NAMALWA (cell line): Measurements from ENCODE around the gene PDGFA.
"Not testable (repeated sequence)": the region's sequence is repeated elsewhere in the genome, so short reads cannot be mapped to it uniquely, and the experiment has no call there.

Experiments
- DNase-seq: peaks from one replicate; pipeline ENCODE4 v3.0.0-alpha.2; 2015; ENCODE audit warnings: low spot score

Gene PDGFA

DNA sequence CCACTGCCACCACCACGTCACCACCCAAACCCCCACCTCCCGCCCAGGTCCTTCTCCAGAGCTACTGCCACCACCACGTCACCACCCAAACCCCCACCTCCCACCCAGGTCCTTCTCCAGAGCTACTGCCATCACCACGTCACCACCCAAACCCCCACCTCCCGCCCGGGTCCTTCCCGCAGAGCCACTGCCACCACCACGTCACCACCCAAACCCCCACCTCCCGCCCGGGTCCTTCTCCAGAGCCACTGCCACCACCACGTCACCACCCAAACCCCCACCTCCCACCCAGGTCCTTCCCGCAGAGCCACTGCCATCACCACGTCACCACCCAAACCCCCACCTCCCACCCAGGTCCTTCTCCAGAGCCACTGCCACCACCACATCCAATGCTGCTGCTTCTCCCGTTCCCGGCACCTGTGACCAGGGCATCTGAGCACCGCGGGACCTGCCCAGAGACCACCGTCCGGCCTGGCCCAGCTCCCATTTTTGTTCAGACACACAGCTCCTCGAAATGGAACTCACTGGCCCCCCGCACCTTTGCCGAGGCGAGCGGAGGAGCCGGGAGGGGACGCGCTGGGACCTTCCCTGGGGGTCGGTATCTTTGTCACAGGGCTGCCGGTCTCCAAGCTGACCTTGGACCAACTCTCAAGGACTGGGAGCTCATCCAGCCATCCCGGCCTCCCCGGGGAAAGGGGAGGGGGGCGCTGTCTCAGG, 32.7 kb upstream of the PDGFA start:
- not testable (repeated sequence) for DNase-seq

DNA sequence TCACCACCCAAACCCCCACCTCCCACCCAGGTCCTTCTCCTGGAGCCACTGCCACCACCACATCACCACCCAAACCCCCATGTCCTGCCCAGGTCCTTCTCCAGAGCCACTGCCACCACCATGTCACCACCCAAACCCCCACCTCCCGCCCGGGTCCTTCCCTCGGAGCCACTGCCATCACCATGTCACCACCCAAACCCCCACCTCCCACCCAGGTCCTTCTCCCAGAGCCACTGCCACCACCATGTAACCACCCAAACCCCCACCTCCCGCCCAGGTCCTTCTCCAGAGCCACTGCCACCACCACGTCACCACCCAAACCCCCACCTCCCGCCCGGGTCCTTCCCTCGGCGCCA, 31.9 kb upstream of the PDGFA start:
- not testable (repeated sequence) for DNase-seq

DNA sequence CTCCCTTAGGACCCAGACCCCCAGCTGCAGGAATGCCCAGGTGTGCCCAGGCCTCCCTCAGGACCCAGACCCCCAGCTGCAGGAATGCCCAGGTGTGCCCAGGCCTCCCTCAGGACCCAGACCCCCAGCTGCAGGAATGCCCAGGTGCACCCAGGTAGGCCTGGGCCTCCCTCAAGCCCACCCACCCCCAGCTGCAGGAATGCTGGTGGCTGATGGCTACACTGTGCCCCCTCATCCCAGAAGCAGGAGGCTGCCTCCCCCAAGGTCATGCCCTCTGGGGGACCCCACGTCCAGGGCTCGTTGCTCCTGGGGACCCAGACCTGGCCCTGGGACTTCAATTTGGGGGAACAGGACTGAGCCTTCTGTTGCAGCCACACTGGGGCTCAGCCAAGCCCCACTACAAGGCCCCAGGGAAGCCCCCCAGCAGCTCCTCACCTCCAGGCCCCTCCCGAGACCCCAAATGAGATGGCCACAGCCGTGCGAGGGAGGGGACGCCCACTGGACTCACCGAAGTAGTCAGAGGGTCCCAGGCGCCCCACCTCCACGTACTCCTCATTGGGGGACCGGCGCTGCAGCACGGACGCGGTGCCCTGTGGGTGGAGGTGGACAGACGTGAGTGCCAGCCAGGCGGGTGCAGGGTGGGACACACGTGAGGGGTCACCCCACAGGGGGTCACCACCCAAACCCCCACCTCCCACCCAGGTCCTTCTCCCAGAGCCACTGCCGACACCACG, 31.4 kb upstream of the PDGFA start:
- no peak for DNase-seq

DNA sequence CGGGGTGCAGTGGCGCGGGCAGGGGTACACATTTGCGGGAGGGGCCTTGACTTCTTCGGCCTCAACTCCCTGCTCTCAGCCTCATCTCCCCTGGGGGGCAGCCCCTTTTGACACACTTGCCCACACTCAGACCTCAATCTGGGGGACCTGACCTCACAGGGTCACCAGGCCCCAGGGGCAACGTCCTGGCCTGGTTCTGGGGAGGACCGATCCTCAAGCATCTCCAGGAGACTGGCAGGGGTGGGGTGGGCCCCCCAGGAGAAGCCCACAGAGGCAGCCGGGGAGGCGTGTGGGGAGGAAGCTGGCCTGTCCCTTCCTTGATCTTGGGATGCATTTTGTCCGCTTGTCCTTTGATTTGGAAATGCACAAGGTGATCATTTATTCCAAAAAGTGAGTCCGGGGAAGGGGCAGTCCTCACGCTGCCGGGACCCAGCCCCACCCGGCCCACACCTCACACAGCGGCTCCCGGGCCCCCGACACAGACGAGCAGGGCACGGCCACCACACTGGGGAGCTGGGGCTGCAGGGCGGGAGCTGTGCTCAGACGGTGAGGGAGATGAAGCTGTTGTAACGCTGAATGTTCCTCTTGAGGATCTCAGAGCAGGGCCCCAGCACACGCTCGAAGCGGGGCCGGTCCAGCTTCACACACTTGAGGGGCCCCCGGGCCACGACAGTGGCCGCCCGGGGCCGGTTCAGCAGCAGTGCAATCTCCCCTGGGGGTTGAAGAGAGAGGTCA, 30.4 kb upstream of the PDGFA start:
- no peak for DNase-seq

DNA sequence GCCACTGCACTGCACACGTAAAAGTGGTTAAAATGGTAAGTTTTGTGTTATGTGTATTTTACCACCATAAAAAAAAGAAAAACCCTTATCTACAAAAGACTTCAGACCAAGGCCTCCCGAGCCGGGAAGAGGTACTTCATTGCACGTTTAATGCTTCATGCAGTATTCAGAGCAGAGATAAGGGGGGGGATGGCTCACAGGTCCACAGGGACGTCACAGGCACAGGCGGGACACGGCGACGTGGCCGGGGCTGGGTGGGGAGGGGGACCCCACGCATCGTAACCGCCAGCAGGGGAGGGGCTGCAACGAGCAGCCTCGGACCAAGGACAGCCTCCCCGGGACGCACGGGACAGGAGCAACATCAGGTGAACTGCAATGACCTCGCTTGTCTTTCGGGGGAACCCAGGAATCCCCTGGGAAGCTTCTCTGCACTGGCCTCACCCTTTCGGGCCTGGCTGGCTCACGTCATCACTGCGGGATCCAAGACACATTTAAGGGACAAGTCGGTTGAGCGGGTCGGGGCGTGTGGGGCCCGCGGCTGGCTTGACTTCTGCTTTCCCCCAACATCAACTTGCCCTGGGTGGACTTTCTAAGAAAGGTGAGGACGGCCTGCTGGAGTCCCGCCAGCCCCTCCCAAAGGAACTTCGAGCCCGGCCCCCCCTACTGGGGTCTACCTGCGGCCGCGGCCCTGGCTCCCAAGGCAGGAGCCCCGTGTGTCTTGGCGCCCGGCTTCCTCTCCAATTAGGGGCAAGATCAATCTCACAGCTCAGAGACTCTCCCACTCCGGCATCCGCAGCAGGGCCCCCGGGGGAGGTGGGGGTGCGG, 29.6 kb upstream of the PDGFA start:
- DNase-seq, result no peak

DNA sequence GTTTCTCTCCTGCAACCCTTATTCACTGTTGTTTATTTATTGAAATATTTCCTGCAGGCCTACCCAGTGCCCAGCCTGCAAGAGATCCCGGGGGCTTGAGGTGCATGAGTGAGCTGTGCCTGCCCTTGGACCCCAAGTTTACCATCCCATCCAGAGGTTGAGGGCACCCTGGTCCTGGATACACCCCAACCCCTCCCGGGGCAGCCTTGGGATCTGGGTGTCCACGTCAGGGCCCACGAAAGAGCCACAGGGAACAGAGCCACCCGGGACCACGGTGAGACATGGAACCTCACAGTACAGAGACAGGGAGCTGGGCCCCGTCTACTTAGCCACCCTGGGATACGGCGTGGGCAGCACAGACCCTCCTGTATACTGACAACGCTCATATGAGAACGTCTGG, 28.8 kb upstream of the PDGFA start:
- no peak for DNase-seq

DNA sequence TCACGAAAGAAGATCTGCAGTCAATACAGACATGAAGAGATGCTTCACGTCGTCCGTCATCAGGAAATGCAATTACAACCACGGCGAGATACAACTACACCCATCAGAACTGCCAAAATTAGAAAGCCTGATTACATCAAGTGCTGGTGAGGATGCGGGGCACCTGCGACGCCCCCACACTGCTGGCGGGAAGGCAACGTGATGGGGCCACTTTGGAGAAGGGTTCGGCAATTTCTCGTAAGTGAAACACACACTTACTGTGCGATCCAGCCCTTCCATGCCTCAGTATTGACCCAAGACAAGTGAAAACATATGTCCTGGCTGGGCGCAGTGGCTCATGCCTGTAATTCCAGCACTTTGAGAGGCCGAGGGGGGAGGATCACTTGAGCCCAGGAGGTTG, 25.8 kb upstream of the PDGFA start:
- no peak for DNase-seq

DNA sequence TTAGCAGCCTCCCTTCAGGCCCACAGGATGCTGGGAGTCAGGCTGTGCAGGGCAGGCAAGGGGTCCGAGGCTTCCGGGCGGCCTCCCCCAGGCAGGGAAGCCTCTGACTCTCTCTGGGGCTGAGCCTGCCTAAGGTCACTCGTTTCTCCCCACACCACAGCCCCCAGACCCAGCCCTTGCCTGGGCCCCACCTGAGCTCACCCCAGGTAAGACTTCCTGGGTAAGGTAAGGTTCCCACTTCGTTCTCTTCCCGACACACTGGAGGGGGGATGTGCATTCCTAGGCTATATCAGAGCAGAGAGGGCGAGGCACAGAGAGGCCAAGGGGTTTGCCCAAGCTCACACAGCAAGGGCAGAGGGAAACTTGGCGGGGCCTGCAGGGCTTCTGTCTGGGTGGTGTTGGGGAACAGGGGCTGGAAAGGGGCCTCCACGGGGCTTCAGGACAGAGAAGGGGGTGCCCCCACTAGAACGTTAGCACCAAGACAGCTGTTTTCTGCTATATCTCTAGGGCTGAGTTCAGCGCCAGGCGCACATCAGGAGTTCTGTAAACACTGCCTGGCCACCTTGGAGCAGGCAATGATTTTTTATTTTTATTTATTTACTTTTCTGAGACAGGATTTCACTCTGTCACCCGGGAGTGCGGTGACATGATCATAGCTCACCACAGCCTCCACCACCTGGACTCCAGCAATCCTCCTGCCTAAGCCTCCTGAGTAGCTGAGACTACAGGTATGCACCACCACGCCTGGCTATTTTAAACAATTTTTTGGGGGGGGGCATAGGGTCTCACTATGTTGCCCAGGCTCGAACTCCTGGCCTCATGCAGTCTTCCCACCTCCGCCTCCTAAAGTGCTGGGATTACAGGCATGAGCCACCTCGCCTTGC, 24.9 kb upstream of the PDGFA start:
- DNase-seq, result no peak

DNA sequence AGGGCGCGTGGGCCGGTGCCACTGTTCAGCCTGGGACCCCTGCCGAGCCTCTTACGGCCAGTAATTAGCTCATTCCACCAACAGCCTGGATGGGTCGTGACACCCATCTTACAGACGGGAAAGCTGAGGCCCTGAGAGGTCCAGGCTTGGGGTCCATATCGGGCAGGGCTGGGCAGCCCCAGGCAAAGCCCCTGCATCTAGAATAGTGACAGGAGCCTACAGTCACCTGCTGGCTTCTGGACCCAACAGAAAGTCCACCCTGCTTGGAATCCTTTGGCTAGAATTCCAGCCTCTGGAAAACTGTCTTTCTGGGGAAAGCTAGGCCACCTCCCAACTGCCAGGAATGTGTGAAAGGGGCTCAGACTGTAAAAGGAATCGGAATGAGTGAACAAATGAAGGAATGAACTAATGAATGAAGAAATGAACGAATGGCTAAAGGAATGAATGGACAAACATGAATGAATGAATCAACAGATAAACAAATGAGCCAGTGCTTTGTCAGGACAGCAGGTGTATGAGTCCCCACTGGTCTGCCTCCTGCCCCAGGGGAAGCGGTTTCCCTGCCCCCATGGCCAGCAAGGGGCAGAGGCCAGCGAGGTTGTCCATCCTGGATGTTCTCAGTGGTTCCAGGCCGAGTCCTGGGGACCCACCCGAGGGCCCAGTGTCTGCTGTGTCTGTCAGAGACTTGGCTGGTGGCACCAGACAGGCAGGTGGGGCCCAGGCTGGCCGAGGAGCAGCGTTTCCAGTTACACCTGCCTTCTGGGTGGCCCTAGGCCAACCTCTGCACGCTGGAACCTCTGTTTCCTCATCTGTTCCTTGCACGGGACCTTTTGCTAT, 24.1 kb upstream of the PDGFA start:
- no peak for DNase-seq

DNA sequence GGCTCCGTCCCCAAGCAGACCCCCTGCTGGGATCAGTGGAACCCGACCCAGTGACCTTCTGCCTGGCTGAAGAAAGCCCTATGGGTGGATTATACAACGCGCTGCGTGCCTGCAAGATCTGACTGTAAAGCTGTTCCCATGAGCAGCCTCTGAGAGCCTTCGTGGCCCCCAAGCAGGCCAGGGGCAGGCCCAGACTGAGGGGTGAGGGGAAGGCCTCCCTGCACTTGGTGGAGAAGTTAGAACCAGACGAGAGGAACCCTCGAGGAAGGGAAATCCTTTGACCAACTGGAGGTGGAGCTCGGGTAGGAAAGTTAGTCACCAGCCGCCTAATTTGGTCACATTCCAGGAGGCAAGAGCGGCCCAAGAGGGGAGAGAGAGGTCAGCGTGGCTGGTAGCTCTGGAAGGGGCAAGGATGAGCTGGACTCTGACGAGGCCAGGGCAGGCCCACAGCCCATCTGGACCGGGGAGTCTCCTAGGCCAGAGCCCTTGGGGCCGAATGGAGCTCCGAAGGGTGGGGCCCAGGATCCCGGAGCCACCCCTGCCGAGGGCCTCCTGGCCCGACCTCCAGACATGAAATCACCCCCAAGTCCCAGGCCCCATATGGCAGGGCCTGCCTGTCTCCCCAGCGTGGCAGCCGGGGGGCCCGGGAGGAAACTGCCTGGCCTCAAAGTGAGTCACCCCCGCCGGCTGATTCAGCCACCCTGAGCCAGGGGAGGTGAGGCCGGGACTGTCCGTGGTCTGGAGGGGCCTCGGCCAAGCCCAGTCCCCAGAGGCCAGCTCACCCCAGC, 23.3 kb upstream of the PDGFA start:
- no peak for DNase-seq

DNA sequence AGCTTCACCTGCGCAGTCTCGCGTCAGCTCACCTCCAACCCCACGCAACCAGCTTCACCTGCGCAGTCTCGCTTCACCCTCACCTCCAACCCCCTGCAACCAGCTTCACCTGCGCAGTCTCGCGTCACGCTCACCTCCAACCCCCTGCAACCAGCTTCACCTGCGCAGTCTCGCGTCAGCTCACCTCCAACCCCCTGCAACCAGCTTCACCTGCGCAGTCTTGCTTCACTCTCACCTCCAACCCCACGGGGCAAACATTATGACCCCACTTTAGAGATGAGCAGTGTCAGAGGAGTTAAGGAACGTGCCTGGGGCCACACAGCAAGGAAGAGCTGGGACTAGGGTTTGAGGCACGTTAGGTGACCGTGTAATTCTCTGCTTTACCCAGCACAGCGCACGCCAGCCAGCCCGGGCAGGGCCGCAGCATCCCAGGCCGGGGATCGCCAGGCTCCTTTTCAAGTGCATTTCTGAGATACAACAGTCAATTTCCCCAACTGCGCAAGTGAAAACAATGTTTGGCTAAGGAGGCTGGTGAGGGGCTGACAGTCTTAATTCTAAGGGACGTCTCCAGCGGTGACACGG, 22.6 kb upstream of the PDGFA start:
- DNase-seq, result no peak

DNA sequence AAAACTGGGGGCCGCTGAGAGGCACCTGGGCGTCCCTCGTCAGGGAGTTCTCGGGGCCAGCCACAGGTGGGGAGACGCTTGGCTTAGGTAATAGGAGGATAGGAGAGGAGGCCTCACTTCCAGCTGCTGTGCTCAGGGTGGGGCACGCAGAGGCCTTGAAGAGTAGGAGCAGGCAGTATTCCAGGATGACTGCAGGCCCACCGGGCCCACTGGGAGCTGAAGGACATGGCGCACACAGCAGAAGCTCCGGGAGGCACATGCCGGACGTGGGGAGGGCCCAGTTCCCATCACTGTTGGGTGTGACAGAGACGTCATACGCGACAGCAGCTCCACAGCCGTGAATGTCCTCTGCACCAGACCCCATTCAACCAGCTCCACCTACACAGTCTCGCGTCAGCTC, 22.0 kb upstream of the PDGFA start:
- no peak for DNase-seq

DNA sequence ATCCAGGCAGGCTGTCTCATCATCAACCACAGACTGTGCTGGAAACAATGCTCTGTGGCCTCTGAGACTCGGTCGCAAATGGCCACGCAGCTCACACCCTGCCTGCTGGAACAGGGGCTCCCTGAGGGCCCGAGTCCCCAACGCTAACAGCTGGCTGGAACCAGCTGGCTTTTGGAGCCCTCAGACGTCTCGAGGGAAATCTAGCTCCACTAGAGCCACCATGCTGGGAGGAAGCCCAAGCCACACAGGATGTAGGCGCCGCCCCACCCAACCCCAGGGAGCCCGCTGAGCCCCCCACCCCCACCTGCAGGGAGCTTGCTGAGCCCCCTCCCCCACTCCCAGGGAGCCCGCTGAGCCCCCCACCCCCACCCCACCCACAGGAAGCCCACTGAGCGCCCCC, 21.4 kb upstream of the PDGFA start:
- DNase-seq, result no peak

DNA sequence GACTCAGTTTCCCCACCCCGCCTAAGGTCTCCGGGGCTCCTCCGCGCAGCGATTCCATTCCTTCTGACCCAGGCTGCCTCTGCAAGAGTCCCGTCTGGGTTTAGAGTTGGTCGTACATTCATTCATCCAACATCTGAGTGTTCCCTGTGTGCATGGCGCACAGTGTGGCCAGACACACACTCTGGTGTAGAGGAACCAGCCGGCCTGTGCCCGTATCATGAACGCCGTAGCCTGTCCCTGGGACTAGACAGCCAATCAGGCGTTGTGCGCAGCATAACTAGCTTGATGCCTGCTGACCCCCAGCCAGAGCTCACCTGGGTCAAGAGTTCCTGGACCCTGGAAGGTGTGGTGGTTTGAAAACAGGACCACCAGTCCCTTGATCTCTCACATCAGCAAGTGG, 20.9 kb upstream of the PDGFA start:
- no peak for DNase-seq

DNA sequence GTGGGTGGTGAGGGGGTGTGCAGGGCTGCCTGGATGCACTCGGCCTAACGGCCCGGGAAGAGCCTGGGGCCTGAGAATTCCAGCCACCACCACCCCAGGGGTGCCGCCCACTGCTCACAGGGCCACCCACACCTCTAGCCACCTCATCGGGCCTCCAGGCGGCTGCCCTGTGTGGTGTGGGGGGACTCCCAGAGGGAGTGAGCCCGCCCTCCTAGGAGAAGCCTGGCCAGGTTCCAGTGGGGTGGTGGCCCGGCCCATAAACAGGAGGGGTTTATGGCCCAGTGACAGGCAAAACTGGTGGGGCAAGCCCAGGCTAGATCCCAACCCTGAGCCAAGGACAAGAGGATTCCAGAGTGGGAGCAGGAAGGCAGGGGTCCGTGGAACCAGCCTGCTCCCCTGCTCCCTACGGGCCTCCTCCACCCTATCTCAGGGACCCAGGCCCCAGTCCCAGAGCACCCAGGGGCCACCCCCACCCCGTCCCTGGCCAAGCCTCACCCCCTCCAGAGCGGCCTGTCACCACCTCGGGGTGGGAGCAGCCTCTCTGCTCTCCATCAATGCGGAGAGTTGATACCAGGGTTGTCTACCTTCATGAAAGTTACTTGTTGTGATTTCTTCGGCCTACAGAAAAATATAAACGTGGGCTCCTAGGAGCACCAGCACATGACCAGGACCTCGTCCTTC, 20.2 kb upstream of the PDGFA start:
- DNase-seq, result no peak

DNA sequence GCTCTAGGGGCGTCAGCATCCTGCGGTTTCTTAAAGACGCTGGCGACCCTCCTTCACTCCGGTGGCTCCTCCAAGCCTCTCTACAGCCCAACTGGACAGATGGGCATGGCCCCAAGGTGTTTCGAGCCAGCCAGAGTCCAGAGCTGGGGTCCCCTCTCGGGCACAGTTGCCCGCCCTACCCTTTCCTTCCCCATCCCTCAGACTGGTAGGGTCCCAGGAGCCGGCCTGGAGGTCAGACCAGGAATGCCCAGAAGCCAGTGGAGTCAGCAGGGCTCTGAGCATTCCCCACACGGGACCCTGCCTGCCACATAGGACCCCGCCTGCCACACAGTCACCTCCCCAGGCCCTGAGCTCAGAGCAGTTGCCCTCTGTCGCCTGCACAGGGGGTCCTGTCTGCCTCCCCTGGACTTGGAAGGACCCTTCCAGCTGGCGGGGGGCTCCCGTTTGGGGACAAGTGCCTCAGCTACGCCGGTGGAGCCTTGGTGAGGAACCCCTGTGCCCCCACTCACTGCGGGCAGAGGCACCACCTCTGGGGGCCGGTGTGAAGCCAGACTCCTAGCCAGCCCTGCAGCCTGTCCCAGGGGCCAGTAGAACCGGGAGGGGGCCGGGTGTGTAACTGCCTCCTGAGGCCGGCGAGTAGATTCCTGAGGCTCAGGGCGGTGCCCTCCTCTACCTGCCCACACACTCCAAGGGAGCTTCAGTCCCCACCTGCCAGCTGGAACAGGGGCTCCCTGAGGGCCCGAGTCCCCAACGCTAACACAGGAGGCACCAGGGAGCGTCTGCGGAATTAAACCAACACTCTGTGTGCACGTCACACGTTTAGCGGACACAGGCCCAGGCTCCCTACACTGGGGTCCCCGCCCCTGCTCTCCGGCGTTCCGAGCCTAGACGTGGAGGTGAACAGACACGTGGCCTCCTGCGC, 19.4 kb upstream of the PDGFA start:
- DNase-seq, result no peak

DNA sequence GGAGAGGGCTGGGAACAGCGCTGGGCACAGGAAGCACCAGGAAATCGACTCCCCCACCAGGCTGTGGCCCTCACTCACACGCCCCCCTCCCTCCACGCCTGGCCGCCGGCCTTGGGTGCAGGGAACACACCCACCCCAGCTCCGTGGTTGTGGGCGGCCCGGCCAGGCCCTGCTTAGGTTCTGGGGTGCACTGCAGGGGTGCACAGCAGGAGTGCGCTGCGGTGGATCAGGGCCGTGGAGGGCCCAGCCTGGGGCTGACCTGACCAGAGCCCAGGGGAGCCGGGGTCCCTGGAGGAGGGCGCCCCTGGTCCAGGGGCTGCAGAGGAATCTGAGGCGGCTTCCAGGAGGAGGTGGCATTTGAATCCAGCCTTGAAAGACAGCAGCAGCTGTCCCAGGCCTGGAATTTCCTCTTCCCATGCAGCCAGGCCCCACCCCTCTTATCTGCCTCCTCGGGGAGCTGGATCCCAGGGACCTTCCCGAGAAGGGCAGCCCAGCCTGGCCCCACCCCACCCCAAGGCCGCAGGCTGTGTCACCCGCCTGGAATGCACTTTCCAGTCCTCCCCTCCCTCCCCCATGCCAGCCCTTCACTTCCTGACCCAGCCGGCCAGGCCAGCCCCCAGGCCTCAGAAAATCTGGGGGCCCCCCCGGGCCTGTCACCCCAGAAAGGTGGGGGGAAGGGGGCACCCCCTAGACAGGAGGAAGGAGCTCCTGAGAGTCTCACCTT, 18.4 kb upstream of the PDGFA start:
- no peak for DNase-seq
